Trophoblast cell (in vitro differentiated cells and primary cell): ENCODE results near the gene NOL12.

ENCODE experiments used
- DNase-seq, 2 donors: peaks; one replicate each; pipeline ENCODE4 v3.0.0-alpha.2; 2016
- H2AFZ ChIP-seq: 2 replicates; pipeline ENCODE4 v1.6.1; 2013; ENCODE audit warnings: low read length, moderate library complexity, mild to moderate bottlenecking; ENCODE audit not compliant: insufficient read depth, poor library complexity
- H2AK5ac ChIP-seq: 2 replicates; pipeline ENCODE4 v1.6.1; 2013; ENCODE audit warnings: mild to moderate bottlenecking, low read length
- H2BK120ac ChIP-seq: 2 replicates; pipeline ENCODE4 v1.6.1; 2013; ENCODE audit warnings: low read length, mild to moderate bottlenecking, moderate library complexity; ENCODE audit not compliant: insufficient read depth, poor library complexity
- H2BK12ac ChIP-seq: 2 replicates; pipeline ENCODE4 v1.6.1; 2013; ENCODE audit warnings: mild to moderate bottlenecking, low read length, moderate library complexity
- H2BK5ac ChIP-seq: 2 replicates; pipeline ENCODE4 v1.6.1; 2013; ENCODE audit warnings: low read length, low read depth, moderate library complexity, mild to moderate bottlenecking; ENCODE audit not compliant: poor library complexity
- H3K14ac ChIP-seq: 2 replicates; pipeline ENCODE4 v1.6.1; 2013; ENCODE audit warnings: mild to moderate bottlenecking, low read length
- H3K18ac ChIP-seq: 2 replicates; pipeline ENCODE4 v1.6.1; 2013; ENCODE audit warnings: mild to moderate bottlenecking, low read length
- H3K23ac ChIP-seq: 2 replicates; pipeline ENCODE4 v1.6.1; 2013; ENCODE audit warnings: low read length
- H3K27ac ChIP-seq: 2 replicates; pipeline ENCODE4 v1.5.1; 2013; ENCODE audit warnings: low read depth, mild to moderate bottlenecking, inconsistent platforms, low read length, moderate library complexity
- H3K27me3 ChIP-seq: 2 replicates; pipeline ENCODE4 v1.6.1; 2013; ENCODE audit warnings: inconsistent platforms, mild to moderate bottlenecking, low read length, moderate library complexity; ENCODE audit not compliant: insufficient read depth
- H3K36me3 ChIP-seq, 2 experiments: 1 replicate in 1 of 2; 2 replicates in 1 of 2; pipeline ENCODE4 v1.6.1; 2013; ENCODE audit warnings: low read length in 2 of 2, mild to moderate bottlenecking in 2 of 2, moderate library complexity in 1 of 2; ENCODE audit not compliant: insufficient read depth in 2 of 2, control insufficient read depth in 1 of 2
- H3K4ac ChIP-seq: 2 replicates; pipeline ENCODE4 v1.6.1; 2013; ENCODE audit warnings: low read depth, mild to moderate bottlenecking, low read length, moderate library complexity
- H3K4me1 ChIP-seq, 2 experiments: 1 replicate in 1 of 2; 2 replicates in 1 of 2; pipeline ENCODE4 v1.6.1; 2013; ENCODE audit warnings: low read length in 2 of 2, mild to moderate bottlenecking in 2 of 2, moderate library complexity in 1 of 2; ENCODE audit not compliant: insufficient read depth in 2 of 2, control insufficient read depth in 1 of 2
- H3K4me2 ChIP-seq: 2 replicates; pipeline ENCODE4 v1.6.1; 2013; ENCODE audit warnings: inconsistent platforms, mild to moderate bottlenecking, low read length, moderate library complexity
- H3K4me3 ChIP-seq: 2 replicates; pipeline ENCODE4 v1.5.1; 2013; ENCODE audit warnings: mild to moderate bottlenecking, low read depth, low read length, inconsistent platforms
- H3K79me1 ChIP-seq: one replicate; pipeline ENCODE4 v1.6.1; 2013; ENCODE audit warnings: low read length
- H3K79me2 ChIP-seq: 2 replicates; pipeline ENCODE4 v1.6.1; 2013; ENCODE audit warnings: low read length, mild to moderate bottlenecking; ENCODE audit not compliant: control insufficient read depth, insufficient read depth, poor library complexity
- H3K9ac ChIP-seq: 2 replicates; pipeline ENCODE4 v1.6.1; 2013; ENCODE audit warnings: mild to moderate bottlenecking, low read length
- H3K9me3 ChIP-seq: 2 replicates; pipeline ENCODE4 v1.6.1; 2013; ENCODE audit warnings: low read depth, mild to moderate bottlenecking, control low read depth, inconsistent platforms, low read length; ENCODE audit not compliant: insufficient read depth
- H4K12ac ChIP-seq: 2 replicates; pipeline ENCODE4 v1.6.1; 2013; ENCODE audit warnings: low read depth, mild to moderate bottlenecking, low read length, moderate library complexity
- H4K8ac ChIP-seq: 2 replicates; pipeline ENCODE4 v1.6.1; 2013; ENCODE audit warnings: low read depth, mild to moderate bottlenecking, low read length, moderate library complexity
- H4K91ac ChIP-seq: one replicate; pipeline ENCODE4 v1.6.1; 2013; ENCODE audit warnings: low read depth, mild to moderate bottlenecking, low read length, moderate library complexity
- WGBS: extraction: QIAGEN DNeasy Blood & Tissue Kit; methylation state at CpG from one replicate; pipeline ENCODE4 v1.1.7; 2013; ENCODE audit warnings: missing lambda C conversion rate; ENCODE audit not compliant: insufficient read length, insufficient coverage; ENCODE audit errors: extremely low coverage; 5-methylcytosine and 5-hydroxymethylcytosine counted together

Gene NOL12

GRCh38 chr22:37696657-37697537, 10.8 kb downstream of the NOL12 start, which contains the start of gene TRIOBP:
Gene TRIOBP (plus strand): TSS chr22:37697048. CDS start chr22:37701366, 4,318 bp downstream.
- Histone ChIP-seq H3K9ac (no peak within 1 kb of the TSS), H3K36me3 (peaks cover 10 to 13% of the 10 kb centered on the region in 2 experiments), H3K9me3 (no peaks in the 10 kb centered on the region), H4K8ac (peak within 1 kb of the TSS; percentile 51), H3K14ac (no peak within 1 kb of the TSS), H3K4ac (no peak within 1 kb of the TSS), H3K79me2 (no peaks in the 10 kb centered on the region), H2BK12ac (no peak within 1 kb of the TSS), H4K12ac (peak within 1 kb of the TSS; percentile 27), H3K18ac (no peak within 1 kb of the TSS), H3K4me3 (no peak within 1 kb of the TSS), H3K4me1 (peaks cover 6 to 7% of the 10 kb centered on the region in 2 experiments), H4K91ac (peak within 1 kb of the TSS; percentile 8), H3K27ac (no peak within 1 kb of the TSS), H3K4me2 (peak within 1 kb of the TSS; percentile 63), H3K23ac (no peak within 1 kb of the TSS), H3K27me3 (no peaks in the 10 kb centered on the region), H2BK120ac (no peak within 1 kb of the TSS), H2AFZ (peak within 1 kb of the TSS; percentile 27), H3K79me1 (no peaks in the 10 kb centered on the region), H2BK5ac (no peak within 1 kb of the TSS), H2AK5ac (peak within 1 kb of the TSS; percentile 12)
- DNase-seq = peak; percentile 96
- WGBS = no CpG with 5 or more reads among the region's 39 CpGs

DNA sequence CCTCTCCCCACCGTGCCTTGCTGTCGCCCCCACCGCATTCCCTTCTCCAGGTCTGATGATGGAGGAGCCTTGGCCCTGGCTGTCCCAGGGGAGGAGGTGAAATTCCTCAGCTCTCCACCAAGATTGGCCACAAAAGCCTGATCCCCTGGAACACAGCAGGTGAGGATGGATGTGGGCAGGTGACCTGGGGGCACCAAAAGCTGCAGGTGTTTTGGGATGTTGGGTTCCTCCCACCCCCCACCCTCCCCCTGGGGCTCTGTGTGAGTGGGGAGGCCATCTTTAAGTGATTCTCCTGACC, 11.3 kb downstream of the NOL12 start:
- Histone ChIP-seq H3K9ac (no peak overlapping the region), H2BK12ac (no peak overlapping the region), H2BK120ac (no peak overlapping the region), H3K4me3 (no peak overlapping the region), H3K14ac (no peak overlapping the region), H3K23ac (no peak overlapping the region), H4K12ac (peak overlapping the region; percentile 27), H2BK5ac (no peak overlapping the region), H4K8ac (peak overlapping the region; percentile 51), H3K27me3 (no peaks in the 10 kb centered on the region), H2AK5ac (peak overlapping the region; percentile 12), H4K91ac (peak overlapping the region; percentile 8), H3K4me1 (peaks cover 6 to 7% of the 10 kb centered on the region in 2 experiments), H2AFZ (peak overlapping the region; percentile 27), H3K9me3 (no peaks in the 10 kb centered on the region), H3K4me2 (peak overlapping the region; percentile 63), H3K36me3 (peaks cover 6 to 9% of the 10 kb centered on the region in 2 experiments), H3K4ac (no peak overlapping the region), H3K18ac (no peak overlapping the region), H3K27ac (no peak overlapping the region), H3K79me1 (no peaks in the 10 kb centered on the region), H3K79me2 (no peaks in the 10 kb centered on the region)
- no peak for DNase-seq
- no CpG with 5 or more reads among the region's 3 CpGs for WGBS

GRCh38 chr22:37701141-37701786, 15.1 kb downstream of the NOL12 start:
- WGBS = no CpG with 5 or more reads among the region's 8 CpGs
- H3K14ac ChIP-seq = no peak overlapping the region

DNA sequence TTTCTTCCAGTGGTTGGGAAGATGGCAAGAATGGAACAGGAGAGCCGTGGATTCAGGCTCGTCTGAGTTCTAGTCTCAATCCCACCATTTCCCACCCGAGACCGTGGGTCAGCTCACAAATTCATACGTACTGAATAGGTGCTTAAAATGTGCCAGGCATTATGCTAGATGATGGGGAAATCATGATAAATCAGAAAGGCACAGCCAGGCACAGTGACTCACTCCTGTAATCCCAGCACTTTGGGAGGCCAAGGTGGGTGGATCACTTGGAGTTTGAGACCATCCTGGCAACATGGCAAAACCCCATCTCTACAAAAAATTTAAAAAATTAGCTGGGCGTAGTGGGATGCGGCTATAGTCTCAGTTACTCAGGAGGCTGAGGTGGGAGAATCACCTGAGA, 17.8 kb downstream of the NOL12 start:
- Histone ChIP-seq H3K14ac (no peak overlapping the region), H4K91ac (no peak overlapping the region), H3K4ac (no peak overlapping the region), H3K23ac (no peak overlapping the region), H3K36me3 (no peaks in the 10 kb centered on the region), H3K9ac (no peak overlapping the region), H3K4me2 (no peak overlapping the region), H3K79me2 (no peaks in the 10 kb centered on the region), H3K18ac (no peak overlapping the region), H2BK12ac (no peak overlapping the region), H4K8ac (no peak overlapping the region), H3K9me3 (peaks cover 3% of the 10 kb centered on the region), H2AK5ac (no peak overlapping the region), H3K27me3 (no peaks in the 10 kb centered on the region), H3K4me3 (no peak overlapping the region), H4K12ac (no peak overlapping the region), H3K27ac (no peak overlapping the region), H3K79me1 (no peaks in the 10 kb centered on the region), H3K4me1 (peaks cover 0 to 4% of the 10 kb centered on the region in 2 experiments), H2BK120ac (no peak overlapping the region), H2BK5ac (no peak overlapping the region), H2AFZ (no peak overlapping the region)
- no peak for DNase-seq
- WGBS = no CpG with 5 or more reads among the region's 7 CpGs

More at GRCh38 chr22:37701141-37701786, 15.1 kb downstream of the NOL12 start:
- H3K4me2 ChIP-seq = no peak overlapping the region
- H3K4me1 ChIP-seq = peaks cover 6 to 10% of the 10 kb centered on the region in 2 experiments
- no peak overlapping the region for H4K12ac ChIP-seq
- no peak overlapping the region for H2BK120ac ChIP-seq
- no peaks in the 10 kb centered on the region for H3K36me3 ChIP-seq
- no peak overlapping the region for H3K4ac ChIP-seq
- no peak overlapping the region for H3K9ac ChIP-seq
- no peak overlapping the region for H3K4me3 ChIP-seq
- H3K9me3 ChIP-seq = no peaks in the 10 kb centered on the region
- no peak overlapping the region for H3K27ac ChIP-seq
- no peak overlapping the region for H3K23ac ChIP-seq
- no peaks in the 10 kb centered on the region for H3K79me2 ChIP-seq
- no peak overlapping the region for H2BK5ac ChIP-seq
- no peak overlapping the region for H2AFZ ChIP-seq
- H2AK5ac ChIP-seq = no peak overlapping the region
- H3K18ac ChIP-seq = no peak overlapping the region
- DNase-seq = no peak
- no peaks in the 10 kb centered on the region for H3K79me1 ChIP-seq
- H3K27me3 ChIP-seq = no peaks in the 10 kb centered on the region
- H4K91ac ChIP-seq = no peak overlapping the region
- H4K8ac ChIP-seq = no peak overlapping the region
- H2BK12ac ChIP-seq = no peak overlapping the region
